DOHH2 (cell line): ENCODE measurements around the gene CGN.

Source experiments
- EZH2phosphoT487 ChIP-seq: fragments of 200-600 bp; sonication (generic); IDR thresholded peaks from 2 replicates; pipeline ENCODE4 v1.6.1; 2017; ENCODE audit warnings: borderline replicate concordance, mild to moderate bottlenecking, antibody characterized with exemption, low read length, moderate library complexity, mixed read lengths
- TF ChIP-seq, protein P1 (sequence below): fragments of 200-600 bp; sonication (generic); IDR thresholded peaks from one replicate; pipeline ENCODE4 v1.5.1; 2014; ENCODE audit warnings: antibody characterized with exemption, mild to moderate bottlenecking, low read depth, low read length; ENCODE audit not compliant: poor library complexity, severe bottlenecking

DNA sequence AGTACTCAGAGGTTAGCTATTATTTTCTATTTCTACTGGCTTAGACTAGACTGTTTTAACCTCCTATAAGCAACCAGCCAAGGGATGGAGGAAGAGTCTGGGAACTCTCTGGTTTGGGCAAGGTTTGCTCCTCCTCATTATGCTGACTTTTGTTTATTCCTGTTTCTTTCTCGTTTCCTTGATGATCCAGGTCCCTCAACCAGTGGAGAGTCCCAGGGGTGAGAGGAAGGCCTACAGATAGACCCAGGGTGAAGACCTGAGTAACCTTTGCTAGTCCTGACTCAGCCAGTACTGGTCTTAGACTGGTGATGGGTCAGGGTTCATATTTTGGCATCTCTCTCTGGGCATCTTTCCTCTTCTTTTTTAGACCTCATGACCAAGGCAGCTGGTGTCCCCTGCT lies 34.4 kb downstream of the CGN start:
- TF ChIP-seq, protein P1, sequence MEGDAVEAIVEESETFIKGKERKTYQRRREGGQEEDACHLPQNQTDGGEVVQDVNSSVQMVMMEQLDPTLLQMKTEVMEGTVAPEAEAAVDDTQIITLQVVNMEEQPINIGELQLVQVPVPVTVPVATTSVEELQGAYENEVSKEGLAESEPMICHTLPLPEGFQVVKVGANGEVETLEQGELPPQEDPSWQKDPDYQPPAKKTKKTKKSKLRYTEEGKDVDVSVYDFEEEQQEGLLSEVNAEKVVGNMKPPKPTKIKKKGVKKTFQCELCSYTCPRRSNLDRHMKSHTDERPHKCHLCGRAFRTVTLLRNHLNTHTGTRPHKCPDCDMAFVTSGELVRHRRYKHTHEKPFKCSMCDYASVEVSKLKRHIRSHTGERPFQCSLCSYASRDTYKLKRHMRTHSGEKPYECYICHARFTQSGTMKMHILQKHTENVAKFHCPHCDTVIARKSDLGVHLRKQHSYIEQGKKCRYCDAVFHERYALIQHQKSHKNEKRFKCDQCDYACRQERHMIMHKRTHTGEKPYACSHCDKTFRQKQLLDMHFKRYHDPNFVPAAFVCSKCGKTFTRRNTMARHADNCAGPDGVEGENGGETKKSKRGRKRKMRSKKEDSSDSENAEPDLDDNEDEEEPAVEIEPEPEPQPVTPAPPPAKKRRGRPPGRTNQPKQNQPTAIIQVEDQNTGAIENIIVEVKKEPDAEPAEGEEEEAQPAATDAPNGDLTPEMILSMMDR = no peak
- no peak for TF ChIP-seq EZH2phosphoT487
